DMS 273 (cell line): ENCODE measurements around the gene PCBP3.
"Not testable (repeated sequence)": the region's sequence is repeated elsewhere in the genome, so short reads cannot be mapped to it uniquely, and the experiment has no call there.

ENCODE experiments used
- DNase-seq: peaks from one replicate; lab custom pipeline; 2025; ENCODE audit not compliant: unreplicated experiment; lab: John Stamatoyannopoulos, UW

The PCBP3 gene

DNA sequence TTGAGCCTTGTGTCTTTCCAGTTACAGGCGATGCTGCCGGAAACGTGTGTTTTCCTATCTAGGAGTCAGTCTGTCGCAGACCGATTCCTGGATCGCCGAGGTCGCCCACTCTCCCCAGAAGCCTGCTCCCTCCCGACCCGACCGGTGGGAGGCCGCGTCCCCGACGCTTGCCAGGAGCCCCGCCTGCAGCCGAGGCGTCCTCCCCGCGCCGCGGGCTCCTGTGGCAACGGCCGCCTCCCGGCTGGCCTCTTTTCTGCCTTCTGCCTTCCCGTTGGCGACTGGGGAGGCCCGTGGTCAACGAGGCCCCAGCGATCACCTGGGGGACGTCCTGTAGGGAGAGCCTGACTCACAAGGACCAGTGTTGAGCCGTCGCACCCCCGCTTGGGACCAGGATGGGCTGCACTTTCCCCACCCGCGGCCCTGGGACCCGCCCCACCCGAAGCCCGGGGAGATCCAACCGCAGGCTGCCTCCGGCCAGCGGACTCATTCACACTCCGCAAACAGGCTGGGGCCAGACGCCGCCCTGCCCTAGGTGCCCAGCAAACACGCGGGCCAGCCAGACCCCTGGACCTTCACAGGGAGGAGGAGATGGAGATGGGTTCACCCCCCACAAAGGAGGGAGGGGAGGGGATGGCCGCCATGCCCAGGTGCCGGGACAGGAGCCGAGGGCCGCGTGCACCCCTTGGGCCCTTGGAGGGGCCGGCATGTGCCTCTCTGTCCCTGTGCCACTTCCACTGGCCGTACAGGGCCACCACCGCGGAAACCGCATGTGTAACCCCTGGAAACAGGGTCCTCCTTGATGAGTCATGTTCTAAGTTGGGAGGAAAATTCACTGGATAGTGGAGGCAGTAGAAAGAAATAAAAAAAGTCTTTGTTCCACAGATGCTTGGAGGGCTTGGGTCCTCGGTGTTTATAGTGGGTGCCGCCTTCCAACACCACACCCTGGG lies 330.8 kb downstream of the PCBP3 start:
- peak; percentile 75 for DNase-seq

GRCh38 chr21:45975020-45975666 lies 331.6 kb downstream of the PCBP3 start:
- peak; percentile 25 for DNase-seq

GRCh38 chr21:45975667-45976409 lies 332.3 kb downstream of the PCBP3 start:
- DNase-seq: not testable (repeated sequence)

DNA sequence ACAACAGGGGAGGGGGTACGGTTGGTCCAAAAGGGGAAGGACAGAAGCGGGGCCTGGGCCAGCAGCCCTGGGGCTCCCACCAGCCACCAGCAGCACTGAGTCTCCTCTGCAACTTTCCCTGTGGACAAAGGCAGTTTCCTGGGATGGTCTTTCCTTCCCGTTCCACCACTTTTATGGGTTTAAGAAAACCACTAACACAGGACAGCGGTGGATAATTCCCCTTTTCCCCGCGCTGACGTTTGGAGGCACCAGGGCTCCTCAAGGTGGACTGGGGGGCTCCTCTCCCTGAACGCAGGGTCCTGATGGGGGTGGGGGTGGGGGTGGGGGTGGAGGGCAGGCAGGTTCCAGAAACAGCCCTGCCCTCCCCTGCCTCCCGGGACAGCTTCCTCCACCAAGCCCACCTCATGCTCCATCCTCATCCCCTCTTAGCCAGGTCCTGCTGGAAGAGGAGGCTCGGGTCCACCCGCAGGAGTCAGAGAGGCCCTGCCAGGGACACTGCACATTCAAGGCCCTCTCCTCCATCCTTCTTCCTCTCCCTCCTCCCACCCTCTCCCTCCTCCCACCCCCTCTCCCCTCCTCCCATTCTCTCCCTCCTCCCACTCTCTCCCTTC lies 333.3 kb downstream of the PCBP3 start:
- DNase-seq: no peak

DNA sequence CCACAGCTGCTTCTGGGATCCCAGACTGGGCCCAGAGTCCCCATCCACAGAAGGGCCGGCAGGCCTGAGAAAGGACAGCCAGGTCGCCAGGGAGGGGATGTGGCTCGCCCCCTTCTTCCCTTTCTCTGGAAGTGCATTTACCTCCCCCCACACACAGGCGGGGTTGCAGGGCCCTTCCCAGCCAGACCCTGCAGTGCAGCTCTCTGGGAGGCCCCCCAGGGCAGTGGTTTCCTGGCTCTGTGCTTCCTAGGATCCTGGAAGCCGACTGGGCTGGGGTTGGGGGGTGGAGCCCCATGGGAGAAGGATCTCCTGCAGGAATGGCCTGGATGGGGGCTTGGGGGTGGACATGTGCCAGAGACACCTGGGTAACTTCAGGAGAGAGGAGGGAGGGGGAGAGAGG lies 333.9 kb downstream of the PCBP3 start:
- no peak for DNase-seq

- no peak for DNase-seq
Measured at GRCh38 chr21:45979141-45979631, 335.7 kb downstream of the PCBP3 start.

- DNase-seq: no peak
Measured at GRCh38 chr21:45979651-45980050, 336.1 kb downstream of the PCBP3 start.

DNA sequence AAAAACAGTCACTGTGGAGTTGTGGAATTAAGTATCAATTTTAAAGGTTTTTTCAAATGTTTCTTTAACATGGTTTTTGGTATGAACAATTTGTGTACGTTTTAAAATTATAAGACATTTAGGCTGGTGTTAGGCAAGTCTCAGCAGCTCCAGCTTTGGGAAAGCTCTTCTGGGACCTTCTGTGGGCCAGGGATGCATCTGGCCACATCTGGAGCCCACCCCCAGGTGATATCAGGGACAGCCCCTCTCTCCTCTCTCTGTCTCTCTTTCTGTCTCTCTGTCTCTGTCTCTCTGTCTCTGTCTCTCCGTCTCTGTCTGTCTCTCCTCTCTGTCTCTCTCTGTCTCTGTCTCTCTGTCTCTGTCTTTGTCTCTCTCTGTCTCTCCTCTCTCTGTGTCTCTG lies 336.7 kb downstream of the PCBP3 start:
- DNase-seq: no peak

- DNase-seq: no peak
Measured at GRCh38 chr21:45980697-45981096, 337.2 kb downstream of the PCBP3 start.

DNA sequence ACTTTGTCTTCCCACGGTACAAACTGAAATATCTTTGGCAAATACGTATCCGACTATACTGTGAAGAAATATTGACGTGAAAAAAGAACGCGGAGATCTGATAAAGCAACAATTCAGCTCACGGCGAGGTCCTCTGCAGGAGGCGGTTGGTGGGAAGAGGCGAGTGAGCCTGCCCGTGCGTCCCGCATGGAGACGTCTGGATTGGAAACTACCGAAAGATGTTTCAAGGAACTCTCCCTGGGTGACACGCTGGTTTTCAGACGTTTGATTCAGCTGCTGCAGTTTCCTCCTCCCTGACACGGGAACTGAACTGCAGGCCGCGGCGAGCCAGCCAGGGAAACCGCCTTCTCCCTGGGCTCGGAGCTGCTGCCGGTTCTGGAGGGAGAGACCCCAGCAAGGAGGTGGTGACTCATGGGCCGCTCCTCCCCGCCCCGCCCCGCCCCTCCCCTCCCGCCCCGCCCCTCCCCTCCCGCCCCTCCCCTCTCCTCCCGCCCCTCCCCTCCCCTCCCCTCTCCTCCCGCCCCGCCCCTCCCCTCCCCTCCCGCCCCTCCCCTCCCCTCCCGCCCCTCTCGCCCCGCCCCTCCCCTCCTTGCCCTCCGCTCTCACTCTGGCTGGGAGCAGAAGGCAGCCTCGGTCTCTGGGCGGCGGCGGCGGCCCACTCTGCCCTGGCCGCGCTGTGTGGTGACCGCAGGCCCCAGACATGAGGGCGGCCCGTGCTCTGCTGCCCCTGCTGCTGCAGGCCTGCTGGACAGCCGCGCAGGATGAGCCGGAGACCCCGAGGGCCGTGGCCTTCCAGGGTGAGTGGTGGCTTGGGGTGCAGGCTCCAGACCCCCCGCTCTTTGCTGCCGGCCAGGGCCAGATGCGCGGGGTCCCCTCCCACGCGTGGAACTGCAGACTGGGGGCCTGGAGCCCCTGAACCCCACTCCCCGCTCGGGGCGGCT lies 337.9 kb downstream of the PCBP3 start, which contains the start of gene COL6A1:
Gene COL6A1 (plus strand): TSS at position 620 of the 941 bp plus-strand sequence. CDS start 81 bp downstream, at position 701.
- DNase-seq: peak; percentile 87

- DNase-seq: peak; percentile 59
Measured at GRCh38 chr21:45982092-45982757, 338.7 kb downstream of the PCBP3 start.

DNA sequence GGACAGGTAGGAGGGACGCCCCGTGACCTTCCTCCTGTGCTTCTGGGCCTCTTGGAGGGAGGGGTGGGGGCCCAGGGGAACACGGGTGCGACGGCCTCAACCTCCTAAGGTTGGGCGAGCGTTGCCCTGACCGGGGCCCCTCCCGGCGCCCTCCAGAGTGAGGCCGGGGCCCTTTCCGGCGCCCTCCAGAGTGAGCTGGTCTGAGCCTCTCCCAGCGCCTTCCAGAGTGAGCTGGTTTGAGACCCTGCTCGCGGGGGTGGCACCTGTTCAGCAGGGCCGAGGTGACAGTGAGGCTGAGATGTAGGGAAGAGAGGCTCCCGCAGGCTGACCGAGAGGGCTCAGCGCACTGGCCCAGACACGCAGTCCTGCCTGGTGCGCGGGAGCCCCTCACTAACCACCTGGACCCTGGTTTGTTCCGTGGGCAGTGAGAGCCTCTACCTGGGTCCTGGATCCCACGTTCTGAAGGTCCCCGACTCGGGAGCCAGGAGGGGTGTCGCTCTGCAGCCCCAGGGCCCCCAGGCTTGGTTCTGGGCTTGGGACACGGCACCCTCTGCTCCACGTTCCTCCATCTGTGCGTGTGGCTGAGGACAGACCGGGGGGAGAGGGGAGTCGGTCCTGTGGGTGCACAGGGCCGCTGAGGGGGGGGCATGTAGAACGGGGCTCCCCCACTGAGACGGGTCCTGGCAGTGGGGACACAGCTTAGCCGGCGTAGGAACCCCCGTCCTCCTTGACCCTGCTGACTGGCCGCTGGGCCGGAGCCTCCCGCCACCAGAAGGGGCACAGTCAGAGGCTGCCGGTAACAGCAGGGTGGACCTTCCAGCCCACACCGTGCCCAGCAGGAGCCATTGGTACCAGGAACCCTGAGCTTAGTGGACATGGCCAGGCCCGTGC lies 339.5 kb downstream of the PCBP3 start:
- no peak for DNase-seq

DNA sequence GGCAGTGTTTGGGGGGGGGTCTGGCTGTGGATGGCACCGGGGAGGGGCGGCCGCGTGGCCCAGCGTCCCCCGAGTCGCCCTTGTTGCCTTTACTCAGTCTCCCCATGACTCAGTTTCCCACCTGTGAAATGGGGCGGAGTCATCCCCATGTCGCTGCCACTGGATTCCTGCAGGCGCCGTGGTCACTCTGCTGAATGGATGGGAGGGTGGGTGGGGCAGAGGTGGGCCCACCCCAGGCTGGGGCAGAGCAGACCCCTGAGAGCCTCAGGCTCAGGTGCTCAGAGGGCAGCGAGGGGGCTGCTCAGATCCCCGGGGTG lies 340.1 kb downstream of the PCBP3 start:
- DNase-seq: no peak

DNA sequence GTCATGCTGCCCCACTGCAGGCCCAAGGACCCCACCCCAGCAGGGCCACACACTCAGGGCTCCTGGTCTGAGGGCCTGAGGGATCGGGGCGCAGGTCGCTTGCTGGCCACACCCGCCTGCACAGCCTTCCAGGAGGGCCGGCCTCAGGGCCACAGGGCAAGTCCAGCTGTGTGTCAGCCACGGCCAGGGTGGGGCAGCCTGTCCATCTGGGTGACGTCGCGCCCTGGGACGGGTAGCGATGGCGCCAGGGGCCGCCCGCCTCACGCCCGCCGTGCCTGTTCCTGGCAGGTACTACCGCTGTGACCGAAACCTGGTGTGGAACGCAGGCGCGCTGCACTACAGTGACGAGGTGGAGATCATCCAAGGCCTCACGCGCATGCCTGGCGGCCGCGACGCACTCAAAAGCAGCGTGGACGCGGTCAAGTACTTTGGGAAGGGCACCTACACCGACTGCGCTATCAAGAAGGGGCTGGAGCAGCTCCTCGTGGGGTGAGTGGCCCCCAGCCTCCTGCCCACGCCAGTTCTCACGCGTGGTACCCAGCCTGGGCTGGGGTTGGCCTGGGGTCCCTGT lies 340.5 kb downstream of the PCBP3 start:
- no peak for DNase-seq

- DNase-seq: no peak
Measured at GRCh38 chr21:45984584-45985095, 341.1 kb downstream of the PCBP3 start.

DNA sequence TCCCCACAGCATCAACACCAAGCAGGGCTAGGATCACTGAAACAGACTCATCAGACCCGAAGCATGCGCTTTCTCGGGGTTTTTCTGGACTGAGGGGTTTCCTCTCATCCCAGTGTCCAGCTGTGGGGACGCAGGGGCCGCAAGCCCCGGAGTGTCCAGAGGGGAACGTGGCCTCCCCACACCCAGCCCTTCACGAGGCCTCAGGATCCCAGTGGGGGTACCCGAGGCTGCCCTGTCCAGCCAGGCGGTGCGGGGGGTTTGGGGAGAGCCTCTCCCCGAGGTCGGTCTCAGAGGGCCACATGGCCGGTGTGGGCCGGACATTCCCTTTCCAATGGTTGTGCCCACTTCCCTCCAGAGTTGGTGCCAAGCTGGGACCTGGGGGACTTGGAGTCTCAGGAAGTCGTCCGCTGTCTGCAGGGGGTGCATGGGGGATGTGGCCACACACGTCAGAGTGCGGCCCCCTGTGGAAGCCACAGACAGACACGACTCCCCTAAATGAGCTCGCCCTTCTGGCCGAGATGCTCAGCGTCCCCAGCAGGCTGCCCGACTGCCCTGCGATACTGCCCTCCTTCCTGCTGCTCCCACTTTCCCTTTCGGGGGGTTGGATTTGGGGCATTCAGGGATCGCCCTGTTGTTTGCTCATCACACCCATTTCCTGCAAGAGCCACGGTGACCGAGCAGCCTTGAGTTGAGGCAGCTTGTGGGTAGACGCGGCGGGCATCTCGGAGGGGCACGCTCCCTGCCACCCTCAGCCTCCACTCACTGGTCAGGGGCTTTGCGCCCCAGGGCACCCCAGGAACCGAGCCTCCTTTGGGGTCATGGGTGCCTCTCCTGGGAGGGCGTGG lies 342.2 kb downstream of the PCBP3 start:
- no peak for DNase-seq
